Peyer's patch (tissue), 4 donors: ENCODE data around the gene GYPC.

Experiments used
- CTCF ChIP-seq, 6 experiments: fragments of 450-650 bp in 4 of 6; fragments of 200-600 bp in 2 of 6; sonication (generic) in 1 of 6; IDR thresholded peaks; one replicate each; pipeline ENCODE4 v1.5.1; 2017 to 2019; ENCODE audit warnings: antibody characterized with exemption in 6 of 6, mild to moderate bottlenecking in 3 of 6, moderate library complexity in 1 of 6
- POLR2A ChIP-seq, 2 donors: fragments of 450-650 bp; IDR thresholded peaks; one replicate each; pipeline ENCODE4 v1.5.1; 2017; ENCODE audit warnings: antibody characterized with exemption in 2 of 2, mild to moderate bottlenecking in 2 of 2, moderate library complexity in 2 of 2

- TF ChIP-seq CTCF (IDR thresholded peaks at IDR 0.05) (no peak), POLR2A (IDR thresholded peaks at IDR 0.05) (no peak)
These were observed 25.5 kb downstream of the GYPC start for GRCh38 chr2:126681505-126681904.
